HG02970 (cell line): ENCODE results near the gene LSM14B.
A peak's percentile ranks its signal among the peaks of the same experiment; 100 is the strongest.

Experiments used
- ATAC-seq: cut with Tn5 transposase; IDR thresholded peaks from one replicate; pipeline ENCODE4 v1.9.1; 2021; ENCODE audit warnings: mild to moderate bottlenecking, moderate library complexity, moderate number of reproducible peaks; ENCODE audit not compliant: unreplicated experiment, low FRiP score

Gene LSM14B

DNA sequence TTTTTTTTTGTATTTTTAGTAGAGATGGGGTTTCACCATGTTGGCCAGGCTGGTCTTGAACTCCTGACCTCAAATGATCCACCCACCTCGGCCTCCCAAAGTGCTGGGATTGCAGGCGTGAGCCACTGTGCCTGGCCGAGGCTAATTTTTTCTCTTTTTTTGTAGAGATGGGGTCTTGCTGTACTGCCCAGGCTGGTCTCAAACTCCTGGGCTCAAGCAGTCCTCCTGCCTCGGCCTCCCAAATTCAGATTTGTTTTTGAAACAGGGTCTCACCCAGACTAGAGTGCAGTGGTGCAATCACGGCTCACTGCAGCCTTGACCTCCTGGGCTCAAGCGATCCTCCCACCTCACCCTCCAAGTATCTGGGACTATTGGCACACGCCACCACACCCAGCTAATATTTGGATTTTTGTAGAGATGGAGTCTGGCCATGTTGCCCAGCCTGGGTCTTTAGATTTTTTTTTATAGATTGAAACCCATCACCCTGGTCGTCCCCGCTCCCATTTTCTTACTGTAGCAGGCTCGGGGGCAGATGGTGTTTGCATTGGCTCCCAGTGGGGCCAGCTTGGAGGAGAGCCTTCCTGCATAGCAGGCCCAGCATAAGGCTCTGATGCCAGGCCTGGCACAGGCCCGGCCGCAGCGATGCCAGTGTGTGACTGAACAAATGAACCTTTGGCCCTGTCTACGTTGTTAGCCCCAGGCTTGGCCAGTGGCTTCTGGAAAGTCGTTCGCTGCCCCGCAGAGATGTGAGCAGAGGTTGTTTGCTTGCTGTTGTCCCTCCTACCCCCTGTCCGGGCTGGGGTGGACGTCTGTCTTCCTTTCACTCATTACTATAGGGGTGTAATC is 56.3 kb downstream of the LSM14B start:
- ATAC-seq = no peak

DNA sequence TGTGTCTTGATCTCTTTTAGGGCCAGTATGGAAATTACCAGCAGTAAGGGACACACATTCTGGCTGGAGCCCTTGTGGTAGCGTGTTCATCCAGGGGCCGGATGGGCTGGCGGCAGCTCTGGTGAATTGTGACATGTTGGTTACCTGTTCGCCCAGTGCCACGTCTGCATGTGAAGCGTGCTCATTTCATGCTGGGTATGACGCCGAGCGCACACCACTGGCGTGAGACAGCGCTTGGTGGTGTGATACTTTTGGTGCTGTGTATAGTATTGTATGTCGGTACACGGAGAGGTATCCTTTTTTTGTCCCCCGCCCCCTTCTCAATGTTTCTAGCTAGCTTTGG is 56.9 kb downstream of the LSM14B start:
- ATAC-seq = no peak

DNA sequence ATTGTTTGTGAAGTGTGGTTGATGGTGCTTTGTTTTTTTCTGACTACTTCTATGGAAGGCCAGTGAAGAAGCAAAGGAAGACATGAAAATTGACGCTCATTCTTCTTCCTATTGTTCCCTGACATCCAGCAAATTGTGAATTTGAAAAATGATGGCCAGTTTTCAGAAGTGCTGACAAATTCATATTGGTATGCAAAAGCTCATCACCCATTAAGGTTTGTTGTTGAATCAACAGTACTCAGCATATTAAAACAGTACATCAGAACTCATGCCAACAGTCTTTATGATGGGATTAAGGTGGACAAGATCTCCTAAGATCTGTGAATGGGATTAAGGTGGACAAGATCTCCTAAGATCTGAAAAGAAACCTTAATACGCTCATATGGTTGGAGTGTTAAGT is 59.5 kb downstream of the LSM14B start:
- no peak for ATAC-seq

DNA sequence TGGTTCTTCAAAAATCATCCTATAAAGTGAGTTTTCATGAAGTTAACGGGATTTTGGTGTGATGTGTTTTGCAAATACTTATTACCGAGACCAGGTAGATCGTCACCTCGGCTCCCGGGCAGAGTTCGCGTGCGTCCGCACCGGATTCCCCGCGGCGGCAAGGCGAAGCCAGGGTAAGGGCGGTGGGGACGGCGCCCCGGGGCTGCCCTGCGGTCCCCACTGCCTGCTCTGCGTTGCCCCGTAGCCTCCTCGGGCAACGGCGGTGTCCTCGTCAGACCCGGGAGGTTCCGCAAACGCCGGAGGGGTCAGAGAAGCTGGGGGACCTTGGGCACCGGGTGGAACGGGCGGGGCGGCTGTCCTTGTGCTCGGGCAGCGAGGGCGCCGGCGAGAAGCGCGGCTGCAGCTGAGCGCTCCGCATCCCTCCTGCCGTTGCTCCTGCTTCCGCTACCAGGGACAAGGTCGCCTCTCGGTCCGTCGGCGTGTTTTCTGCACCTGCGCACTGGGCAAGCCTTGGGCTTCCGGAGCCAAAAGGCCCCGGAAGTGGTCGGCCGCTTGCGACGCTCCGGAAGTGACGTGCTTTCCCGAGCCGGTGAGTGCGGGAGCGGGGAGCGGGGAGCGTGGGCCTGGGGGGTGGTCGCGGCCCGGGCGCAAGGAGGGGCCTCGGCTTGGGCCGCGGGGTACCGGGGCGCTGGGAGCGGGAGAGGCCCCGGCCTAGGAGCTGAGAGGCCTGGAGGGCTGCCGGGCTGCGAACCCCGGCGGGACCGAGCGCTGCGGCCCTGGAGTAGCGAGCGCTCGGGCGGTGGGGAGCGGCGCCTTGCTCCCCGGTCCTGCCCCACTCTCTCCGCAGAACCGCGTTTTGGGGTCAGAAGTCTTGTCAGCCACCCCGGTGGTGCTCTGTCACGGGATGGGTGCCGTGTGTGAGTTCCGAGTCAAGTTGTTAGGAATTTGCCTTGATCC is 60.5 kb downstream of the LSM14B start, which contains the start of gene MTG2:
Gene MTG2 (plus strand): TSS at position 560 of the 957 bp plus-strand sequence. CDS start 10,393 bp downstream, outside the sequence.
- peak; percentile 90 for ATAC-seq

DNA sequence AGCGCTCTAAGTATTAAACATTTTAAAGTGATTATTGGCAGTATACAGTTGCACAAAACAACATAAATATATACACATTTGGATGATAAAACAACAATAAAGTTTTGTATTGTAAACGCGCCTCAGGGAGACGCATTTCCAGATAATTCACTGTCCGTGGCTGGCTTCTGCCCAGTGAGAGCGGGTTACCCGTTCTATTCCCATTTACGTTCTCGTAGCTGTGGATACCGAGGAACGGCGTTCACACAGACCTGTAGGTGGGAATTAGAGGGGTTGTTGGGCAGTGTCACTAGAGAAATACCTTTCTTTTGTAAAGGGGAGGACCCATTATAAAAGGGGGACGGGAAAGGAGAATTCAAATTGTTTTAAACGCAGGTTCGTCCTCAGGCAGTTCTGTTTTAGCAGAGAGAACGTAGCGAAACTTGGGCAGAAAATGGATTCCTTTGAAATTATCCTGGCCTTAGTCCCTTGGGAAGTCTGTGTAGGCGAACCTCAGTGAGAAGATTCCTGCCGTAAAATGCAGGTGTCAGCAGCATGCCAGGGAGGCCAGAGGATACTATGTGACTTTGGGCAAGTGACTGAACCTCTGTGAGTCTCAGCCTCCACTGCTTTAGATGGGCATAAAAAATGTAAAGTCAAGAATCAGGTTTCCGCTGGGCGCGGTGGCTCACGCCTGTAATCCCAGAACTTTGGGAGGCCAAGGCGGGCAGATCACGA is 61.3 kb downstream of the LSM14B start:
- ATAC-seq = no peak
